Measurements from ENCODE around the gene PSME2. TPM values are rescaled to one million over a fixed set of nuclear protein-coding genes. Genes with fewer than 3 reads are reported as not detected.

The PSME2 gene
- polyA plus RNA-seq, 1 donor = 243 TPM

- DNase-seq = no peak
- H3K4me3 ChIP-seq (ENCODE audit: low read length) = no peak overlapping the region
- no peaks in the 10 kb centered on the region for H3K27me3 ChIP-seq (ENCODE audit: control insufficient read depth, insufficient read depth, low read length)
- peaks cover 9% of the 10 kb centered on the region for H3K4me1 ChIP-seq (ENCODE audit: control insufficient read depth, insufficient read depth, low read length)
- H3K9me3 ChIP-seq (ENCODE audit: control insufficient read depth, low read depth, low read length) = no peaks in the 10 kb centered on the region
- H3K27ac ChIP-seq (ENCODE audit: low read length) = no peak overlapping the region
- peaks cover 66% of the 10 kb centered on the region for H3K36me3 ChIP-seq (ENCODE audit: control insufficient read depth, insufficient read depth, low read length)
- WGBS (ENCODE audit: insufficient coverage, low lambda C conversion rate) = no CpG with 5 or more reads among the region's 16 CpGs
Observed at GRCh38 chr14:24151404-24152080, 5.1 kb upstream of the PSME2 start.

DNA sequence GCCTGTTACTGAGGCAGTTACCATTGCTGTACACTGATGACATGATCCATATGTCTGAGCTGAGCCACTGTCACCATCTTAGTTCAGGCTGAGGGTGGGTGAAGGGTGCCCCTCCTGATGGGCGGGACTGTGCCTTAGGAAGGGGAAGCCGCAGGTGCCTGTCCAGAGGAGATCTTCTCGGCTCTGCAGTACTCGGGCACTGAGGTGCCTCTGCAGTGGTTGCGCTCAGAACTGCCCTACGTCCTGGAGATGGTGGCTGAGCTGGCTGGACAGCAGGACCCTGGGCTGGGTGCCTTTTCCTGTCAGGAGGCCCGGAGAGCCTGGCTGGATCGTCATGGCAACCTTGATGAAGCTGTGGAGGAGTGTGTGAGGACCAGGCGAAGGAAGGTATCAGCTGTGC is 4.6 kb upstream of the PSME2 start:
- DNase-seq = no peak
- Histone ChIP-seq H3K4me1 (ENCODE audit: control insufficient read depth, insufficient read depth, low read length) (peaks cover 11% of the 10 kb centered on the region), H3K9me3 (ENCODE audit: control insufficient read depth, low read depth, low read length) (no peaks in the 10 kb centered on the region), H3K4me3 (ENCODE audit: low read length) (no peak overlapping the region), H3K27ac (ENCODE audit: low read length) (no peak overlapping the region), H3K27me3 (ENCODE audit: control insufficient read depth, insufficient read depth, low read length) (no peaks in the 10 kb centered on the region), H3K36me3 (ENCODE audit: control insufficient read depth, insufficient read depth, low read length) (peaks cover 62% of the 10 kb centered on the region)
- no CpG with 5 or more reads among the region's 9 CpGs for WGBS (ENCODE audit: insufficient coverage, low lambda C conversion rate)

- no peak overlapping the region for H3K27ac ChIP-seq (ENCODE audit: low read length)
- no peaks in the 10 kb centered on the region for H3K27me3 ChIP-seq (ENCODE audit: control insufficient read depth, insufficient read depth, low read length)
- DNase-seq = no peak
- peaks cover 58% of the 10 kb centered on the region for H3K36me3 ChIP-seq (ENCODE audit: control insufficient read depth, insufficient read depth, low read length)
- WGBS (ENCODE audit: insufficient coverage, low lambda C conversion rate) = no CpG with 5 or more reads among the region's 9 CpGs
- H3K4me3 ChIP-seq (ENCODE audit: low read length) = no peak overlapping the region
- H3K4me1 ChIP-seq (ENCODE audit: control insufficient read depth, insufficient read depth, low read length) = peaks cover 15% of the 10 kb centered on the region
- H3K9me3 ChIP-seq (ENCODE audit: control insufficient read depth, low read depth, low read length) = no peaks in the 10 kb centered on the region
Observed at GRCh38 chr14:24150567-24150966, 4.2 kb upstream of the PSME2 start.

GRCh38 chr14:24150061-24150460 is 3.7 kb upstream of the PSME2 start:
- no peaks in the 10 kb centered on the region for H3K27me3 ChIP-seq (ENCODE audit: control insufficient read depth, insufficient read depth, low read length)
- no peak overlapping the region for H3K4me3 ChIP-seq (ENCODE audit: low read length)
- H3K9me3 ChIP-seq (ENCODE audit: control insufficient read depth, low read depth, low read length) = no peaks in the 10 kb centered on the region
- H3K4me1 ChIP-seq (ENCODE audit: control insufficient read depth, insufficient read depth, low read length) = peaks cover 20% of the 10 kb centered on the region
- DNase-seq = no peak
- peaks cover 53% of the 10 kb centered on the region for H3K36me3 ChIP-seq (ENCODE audit: control insufficient read depth, insufficient read depth, low read length)
- no CpG with 5 or more reads among the region's 9 CpGs for WGBS (ENCODE audit: insufficient coverage, low lambda C conversion rate)
- H3K27ac ChIP-seq (ENCODE audit: low read length) = no peak overlapping the region

DNA sequence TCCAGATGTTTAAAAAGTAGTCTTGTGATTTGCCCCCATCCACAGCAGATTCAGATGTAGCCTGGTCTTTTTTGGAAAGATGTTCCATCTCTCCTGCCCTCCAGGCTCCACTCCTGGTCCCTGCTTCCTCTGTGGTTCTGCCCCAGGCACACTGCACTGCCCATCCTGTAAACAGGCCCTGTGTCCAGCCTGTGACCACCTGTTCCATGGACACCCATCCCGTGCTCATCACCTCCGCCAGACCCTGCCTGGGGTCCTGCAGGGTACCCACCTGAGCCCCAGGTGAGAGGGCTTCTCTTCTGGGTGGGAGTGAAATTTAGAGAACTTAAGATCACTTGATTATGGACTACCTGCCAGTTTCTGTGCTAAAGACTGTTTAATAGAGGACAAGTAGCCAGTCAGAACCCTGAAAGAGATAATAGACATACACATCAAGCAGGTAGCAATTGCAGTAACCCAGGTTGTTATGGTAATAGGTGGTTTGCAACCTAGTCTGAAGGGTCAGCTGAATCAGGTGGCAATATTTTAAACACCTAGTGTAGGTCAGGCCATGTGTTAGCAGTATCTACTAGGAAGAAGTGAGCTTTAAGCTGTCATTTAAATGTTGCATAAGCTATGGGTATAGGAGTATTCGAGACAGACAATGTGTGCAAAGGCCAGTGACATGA is 3.0 kb upstream of the PSME2 start:
- peaks cover 24% of the 10 kb centered on the region for H3K4me1 ChIP-seq (ENCODE audit: control insufficient read depth, insufficient read depth, low read length)

GRCh38 chr14:24147761-24148428 is 1.5 kb upstream of the PSME2 start:
- Histone ChIP-seq H3K9me3 (ENCODE audit: control insufficient read depth, low read depth, low read length) (no peaks in the 10 kb centered on the region), H3K27ac (ENCODE audit: low read length) (no peak overlapping the region), H3K4me1 (ENCODE audit: control insufficient read depth, insufficient read depth, low read length) (peaks cover 36% of the 10 kb centered on the region), H3K36me3 (ENCODE audit: control insufficient read depth, insufficient read depth, low read length) (peaks cover 56% of the 10 kb centered on the region), H3K4me3 (ENCODE audit: low read length) (peak overlapping the region; percentile 83), H3K27me3 (ENCODE audit: control insufficient read depth, insufficient read depth, low read length) (no peaks in the 10 kb centered on the region)
- DNase-seq = no peak
- WGBS (ENCODE audit: insufficient coverage, low lambda C conversion rate) = no CpG with 5 or more reads among the region's 29 CpGs

More for the DNA sequence above, 3.0 kb upstream of the PSME2 start:
- Histone ChIP-seq H3K9me3 (ENCODE audit: control insufficient read depth, low read depth, low read length) (no peaks in the 10 kb centered on the region), H3K27ac (ENCODE audit: low read length) (no peak overlapping the region), H3K36me3 (ENCODE audit: control insufficient read depth, insufficient read depth, low read length) (peaks cover 49% of the 10 kb centered on the region), H3K27me3 (ENCODE audit: control insufficient read depth, insufficient read depth, low read length) (no peaks in the 10 kb centered on the region), H3K4me3 (ENCODE audit: low read length) (no peak overlapping the region)
- no peak for DNase-seq
- no CpG with 5 or more reads among the region's 3 CpGs for WGBS (ENCODE audit: insufficient coverage, low lambda C conversion rate)

DNA sequence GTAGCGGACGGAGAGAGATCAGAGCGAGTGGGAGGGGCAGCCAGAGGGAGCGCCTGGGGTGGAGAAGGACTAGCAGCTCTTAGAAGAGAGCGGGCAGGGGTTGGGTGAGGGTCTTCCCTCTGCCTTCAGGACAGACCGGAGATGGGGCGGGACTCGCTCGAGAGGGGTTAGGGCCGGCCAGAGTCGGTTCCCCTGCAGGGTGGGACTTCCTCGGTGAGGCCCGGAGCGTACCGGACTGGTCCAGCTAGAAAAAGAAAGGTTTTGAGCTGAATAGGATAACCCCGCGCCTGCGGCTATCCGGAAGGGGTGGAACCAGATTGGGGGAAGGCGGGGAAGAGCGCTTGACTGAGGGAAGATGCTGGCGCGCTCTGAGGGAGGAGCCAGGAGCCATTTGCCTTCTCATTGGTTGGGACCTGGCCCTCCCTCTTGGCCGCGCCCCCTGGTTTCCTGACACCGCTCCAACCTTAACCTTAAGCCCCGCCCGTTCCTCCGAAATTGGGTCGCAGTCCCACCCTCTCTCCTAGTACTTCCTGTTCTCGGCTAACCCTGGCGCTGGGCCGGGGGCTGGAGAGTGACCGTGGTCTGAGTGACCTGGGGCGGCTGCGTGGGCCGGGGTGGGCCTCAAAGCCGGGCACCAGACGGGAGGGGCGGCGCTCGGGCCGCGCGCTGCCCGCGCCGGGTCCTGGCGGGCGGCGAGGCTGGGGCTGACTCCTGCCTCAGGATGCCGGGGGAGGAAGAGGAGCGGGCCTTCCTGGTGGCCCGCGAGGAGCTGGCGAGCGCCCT is 759 bp upstream of the PSME2 start, which contains the start of gene RNF31:
TSS of gene RNF31 (plus strand) at position 521 of the 783 bp plus-strand sequence. CDS start at position 722, 201 bp downstream.
- no peaks in the 10 kb centered on the region for H3K27me3 ChIP-seq (ENCODE audit: control insufficient read depth, insufficient read depth, low read length)
- peak within 1 kb of the TSS; percentile 88 for H3K27ac ChIP-seq (ENCODE audit: low read length)
- peak; percentile 97 to 98 for DNase-seq
- no CpG with 5 or more reads among the region's 57 CpGs for WGBS (ENCODE audit: insufficient coverage, low lambda C conversion rate)
- peaks cover 42% of the 10 kb centered on the region for H3K4me1 ChIP-seq (ENCODE audit: control insufficient read depth, insufficient read depth, low read length)
- peaks cover 50% of the 10 kb centered on the region for H3K36me3 ChIP-seq (ENCODE audit: control insufficient read depth, insufficient read depth, low read length)
- peak within 1 kb of the TSS; percentile 83 for H3K4me3 ChIP-seq (ENCODE audit: low read length)
- no peaks in the 10 kb centered on the region for H3K9me3 ChIP-seq (ENCODE audit: control insufficient read depth, low read depth, low read length)

DNA sequence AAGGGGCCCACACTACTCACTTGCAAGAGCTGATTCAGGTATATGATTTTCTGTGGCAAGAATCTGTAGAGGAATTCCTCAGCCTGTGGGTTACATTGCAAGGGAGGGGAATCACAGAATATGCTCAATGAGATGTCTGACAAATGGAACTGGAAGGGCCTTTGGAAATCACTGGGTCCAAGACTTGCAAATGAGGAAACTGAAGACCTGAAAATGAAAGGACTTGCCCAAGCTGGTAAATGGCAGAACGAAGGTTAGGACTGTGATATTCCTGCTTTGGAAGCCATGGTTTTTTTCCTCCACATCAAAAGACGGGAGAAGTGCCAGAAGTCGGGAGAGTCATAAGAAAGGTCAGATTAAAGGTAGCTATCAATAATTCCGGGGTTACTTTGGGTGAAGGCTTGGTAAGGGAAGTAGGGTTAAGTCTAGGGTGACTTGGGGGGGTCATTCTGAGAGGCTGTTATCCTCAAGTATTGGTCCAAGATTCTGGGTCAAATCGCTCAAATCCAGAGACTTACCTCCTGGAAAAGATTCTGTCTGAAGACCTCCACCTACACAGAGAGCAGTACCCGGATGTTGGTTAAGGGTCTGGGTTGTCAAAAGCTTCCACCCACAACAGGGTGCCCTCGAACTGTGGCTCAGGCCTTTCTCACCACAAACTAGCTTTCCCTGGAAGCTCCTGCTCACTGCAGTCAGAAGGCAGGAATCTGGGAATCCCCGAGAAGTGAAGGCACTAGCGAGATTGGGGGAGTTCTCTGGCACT is 539 bp downstream of the PSME2 start:
- peak overlapping the region; percentile 88 for H3K27ac ChIP-seq (ENCODE audit: low read length)
- peak overlapping the region; percentile 83 for H3K4me3 ChIP-seq (ENCODE audit: low read length)
- peaks cover 37% of the 10 kb centered on the region for H3K36me3 ChIP-seq (ENCODE audit: control insufficient read depth, insufficient read depth, low read length)
- no peaks in the 10 kb centered on the region for H3K9me3 ChIP-seq (ENCODE audit: control insufficient read depth, low read depth, low read length)
- no peak for DNase-seq
- no CpG with 5 or more reads among the region's 9 CpGs for WGBS (ENCODE audit: insufficient coverage, low lambda C conversion rate)
- H3K27me3 ChIP-seq (ENCODE audit: control insufficient read depth, insufficient read depth, low read length) = no peaks in the 10 kb centered on the region
- H3K4me1 ChIP-seq (ENCODE audit: control insufficient read depth, insufficient read depth, low read length) = peaks cover 43% of the 10 kb centered on the region

DNA sequence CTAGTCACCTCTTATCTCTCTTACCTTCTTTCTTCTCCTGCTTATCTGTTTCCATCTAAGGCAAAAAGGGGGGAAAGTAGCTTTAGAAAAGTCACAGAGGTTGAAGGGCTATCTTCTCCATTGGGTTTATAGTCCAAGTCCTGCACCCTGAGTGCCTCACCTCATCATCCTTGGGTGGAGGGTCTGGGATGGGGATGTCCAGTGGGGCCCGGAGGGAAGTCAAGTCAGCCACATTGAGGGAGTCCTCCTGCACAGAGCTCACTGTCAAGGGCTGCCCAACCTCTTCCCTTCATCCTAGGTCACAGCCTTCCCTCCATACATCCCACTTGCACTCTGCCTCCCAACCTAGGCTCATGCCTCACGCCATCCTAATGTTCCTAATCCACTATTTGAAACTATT is 1.2 kb downstream of the PSME2 start:
- WGBS (ENCODE audit: insufficient coverage, low lambda C conversion rate) = no CpG with 5 or more reads among the region's 2 CpGs
- peak overlapping the region; percentile 88 for H3K27ac ChIP-seq (ENCODE audit: low read length)
- peak overlapping the region; percentile 83 for H3K4me3 ChIP-seq (ENCODE audit: low read length)
- H3K27me3 ChIP-seq (ENCODE audit: control insufficient read depth, insufficient read depth, low read length) = no peaks in the 10 kb centered on the region
- peaks cover 30% of the 10 kb centered on the region for H3K36me3 ChIP-seq (ENCODE audit: control insufficient read depth, insufficient read depth, low read length)
- H3K9me3 ChIP-seq (ENCODE audit: control insufficient read depth, low read depth, low read length) = no peaks in the 10 kb centered on the region
- peaks cover 43% of the 10 kb centered on the region for H3K4me1 ChIP-seq (ENCODE audit: control insufficient read depth, insufficient read depth, low read length)
- no peak for DNase-seq

All from large intestine (tissue), 3 donors.